Astrocyte (in vitro differentiated cells and primary cell): ENCODE data around the gene YBX1.

ENCODE experiments used
- EZH2 ChIP-seq: IDR thresholded peaks from 2 replicates; pipeline ENCODE4 v1.6.1; 2012; ENCODE audit warnings: mild to moderate bottlenecking, low read length, inconsistent platforms; ENCODE audit not compliant: insufficient read depth
- TF ChIP-seq, protein P1 (sequence below): IDR thresholded peaks from 2 replicates; pipeline ENCODE4 v1.5.1; 2011; ENCODE audit warnings: low read depth, mild to moderate bottlenecking, inconsistent platforms, low read length, moderate library complexity; ENCODE audit not compliant: insufficient read depth

DNA sequence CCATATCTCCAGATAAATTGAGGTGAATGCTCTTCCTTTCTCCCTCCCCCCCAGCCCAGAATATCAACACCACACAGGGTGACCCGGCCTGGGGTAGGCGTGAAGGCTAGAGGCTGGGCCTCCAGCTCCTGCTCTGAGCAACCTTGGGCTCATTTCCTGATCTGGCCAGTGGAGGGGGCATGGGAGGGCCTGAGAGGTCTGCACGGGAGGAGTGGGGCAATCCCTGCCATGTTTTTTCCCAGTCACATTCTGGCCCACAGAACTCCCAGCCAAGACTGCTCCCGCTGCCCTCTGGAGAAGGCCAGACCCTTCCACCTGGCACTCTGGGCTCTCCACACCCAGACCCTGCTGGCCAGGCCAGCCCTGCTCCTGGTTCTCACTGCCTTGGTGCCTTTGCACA, 53.9 kb downstream of the YBX1 start:
- no peak for TF ChIP-seq EZH2
- TF ChIP-seq, protein P1, sequence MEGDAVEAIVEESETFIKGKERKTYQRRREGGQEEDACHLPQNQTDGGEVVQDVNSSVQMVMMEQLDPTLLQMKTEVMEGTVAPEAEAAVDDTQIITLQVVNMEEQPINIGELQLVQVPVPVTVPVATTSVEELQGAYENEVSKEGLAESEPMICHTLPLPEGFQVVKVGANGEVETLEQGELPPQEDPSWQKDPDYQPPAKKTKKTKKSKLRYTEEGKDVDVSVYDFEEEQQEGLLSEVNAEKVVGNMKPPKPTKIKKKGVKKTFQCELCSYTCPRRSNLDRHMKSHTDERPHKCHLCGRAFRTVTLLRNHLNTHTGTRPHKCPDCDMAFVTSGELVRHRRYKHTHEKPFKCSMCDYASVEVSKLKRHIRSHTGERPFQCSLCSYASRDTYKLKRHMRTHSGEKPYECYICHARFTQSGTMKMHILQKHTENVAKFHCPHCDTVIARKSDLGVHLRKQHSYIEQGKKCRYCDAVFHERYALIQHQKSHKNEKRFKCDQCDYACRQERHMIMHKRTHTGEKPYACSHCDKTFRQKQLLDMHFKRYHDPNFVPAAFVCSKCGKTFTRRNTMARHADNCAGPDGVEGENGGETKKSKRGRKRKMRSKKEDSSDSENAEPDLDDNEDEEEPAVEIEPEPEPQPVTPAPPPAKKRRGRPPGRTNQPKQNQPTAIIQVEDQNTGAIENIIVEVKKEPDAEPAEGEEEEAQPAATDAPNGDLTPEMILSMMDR, result no peak
